Activated naive CD8-positive, alpha-beta T cell treated with anti-CD3 and anti-CD28 coated beads for 36 hours (primary cell): Measurements from ENCODE around the gene BTBD2. TPM values are rescaled to one million over a fixed set of nuclear protein-coding genes. Genes with fewer than 3 reads are reported as not detected.

Experiments
- DNase-seq: peaks from one replicate; pipeline ENCODE4 v3.0.0; 2021
- H3K27ac Mint-ChIP-seq: one replicate; pipeline ENCODE4 v1.8.0; 2022; ENCODE audit warnings: mild to moderate bottlenecking, moderate library complexity, mixed read lengths
- H3K27me3 Mint-ChIP-seq: one replicate; pipeline ENCODE4 v1.8.0; 2022; ENCODE audit warnings: mild to moderate bottlenecking, mixed read lengths
- H3K36me3 Mint-ChIP-seq: one replicate; pipeline ENCODE4 v1.8.0; 2021; ENCODE audit warnings: mild to moderate bottlenecking, mixed read lengths
- H3K4me1 Mint-ChIP-seq: one replicate; pipeline ENCODE4 v1.8.0; 2021; ENCODE audit warnings: mixed read lengths
- H3K4me3 Mint-ChIP-seq: one replicate; pipeline ENCODE4 v1.8.0; 2022; ENCODE audit warnings: mild to moderate bottlenecking, moderate library complexity, mixed read lengths
- H3K9me3 Mint-ChIP-seq: one replicate; pipeline ENCODE4 v1.8.0; 2022; ENCODE audit warnings: mixed read lengths
- total RNA-seq, 2 experiments: library from RNA; stranded (reverse); gene quantifications; one replicate each; pipeline ENCODE4 v1.2.3, GENCODE V29; 2021

Gene BTBD2
- total RNA-seq, result 10 to 100 TPM; 22.1 to 26.2 TPM

DNA sequence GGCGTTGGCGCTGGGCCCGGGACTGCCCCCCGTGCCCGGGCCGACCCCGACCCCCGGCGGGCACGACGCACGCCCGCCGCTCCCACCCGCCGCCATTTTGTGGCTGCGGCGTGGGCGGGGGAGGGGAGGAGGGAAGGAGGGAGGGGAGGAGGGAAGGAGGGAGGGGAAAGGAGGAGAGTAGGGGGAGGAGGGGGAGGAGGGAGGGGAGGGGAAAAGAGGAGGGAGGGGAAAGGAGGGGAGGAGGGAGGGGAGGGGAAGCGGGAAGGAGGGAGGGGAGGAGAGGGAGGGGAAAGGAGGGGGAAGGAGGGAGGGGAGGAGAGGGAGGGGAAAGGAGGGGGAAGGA lies at the start of gene BTBD2:
TSS of gene BTBD2 (minus strand) at position 107 of the 343 bp plus-strand sequence. CDS start at position 96, 11 bp downstream.
- Mint-ChIP-seq H3K27ac (peak within 1 kb of the TSS; percentile 42), H3K9me3 (no peaks in the 10 kb centered on the region), H3K4me3 (peak within 1 kb of the TSS; percentile 76), H3K27me3 (no peaks in the 10 kb centered on the region), H3K36me3 (peaks cover 9% of the 10 kb centered on the region), H3K4me1 (peaks cover 7% of the 10 kb centered on the region)
- DNase-seq, result peak; percentile 45

- H3K9me3 Mint-ChIP-seq, result no peaks in the 10 kb centered on the region
- no peak for DNase-seq
- no peaks in the 10 kb centered on the region for H3K27me3 Mint-ChIP-seq
- no peak overlapping the region for H3K27ac Mint-ChIP-seq
- peaks cover 19% of the 10 kb centered on the region for H3K4me1 Mint-ChIP-seq
- H3K4me3 Mint-ChIP-seq, result no peak overlapping the region
- H3K36me3 Mint-ChIP-seq, result peaks cover 5% of the 10 kb centered on the region
These were observed 49.4 kb upstream of the BTBD2 start for GRCh38 chr19:2064788-2065524.

DNA sequence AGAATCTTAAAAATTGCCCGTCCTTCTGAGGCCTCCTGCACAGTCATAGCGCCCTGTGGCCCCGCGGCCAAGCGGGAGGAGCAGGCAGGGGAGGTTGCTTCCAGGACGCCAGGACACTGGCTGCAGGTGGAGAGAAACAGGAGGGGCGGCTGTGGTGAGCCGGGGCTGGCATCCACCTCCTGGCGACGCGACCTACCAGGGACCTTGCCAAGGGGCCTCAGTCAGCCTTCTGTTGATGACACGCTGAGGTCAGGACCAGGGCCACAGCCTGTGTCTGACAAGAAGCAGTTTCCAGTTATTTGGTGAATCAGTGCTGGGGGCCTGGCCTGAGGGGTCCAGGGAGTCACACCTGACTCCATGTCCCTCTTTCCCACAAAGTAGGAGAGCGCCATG lies 48.9 kb upstream of the BTBD2 start:
- no peak overlapping the region for H3K4me3 Mint-ChIP-seq
- H3K27me3 Mint-ChIP-seq, result no peaks in the 10 kb centered on the region
- DNase-seq, result no peak
- H3K4me1 Mint-ChIP-seq, result peaks cover 19% of the 10 kb centered on the region
- H3K36me3 Mint-ChIP-seq, result no peaks in the 10 kb centered on the region
- H3K9me3 Mint-ChIP-seq, result no peaks in the 10 kb centered on the region
- H3K27ac Mint-ChIP-seq, result no peak overlapping the region

- Mint-ChIP-seq H3K27ac (no peak overlapping the region), H3K27me3 (no peaks in the 10 kb centered on the region), H3K4me3 (no peak overlapping the region), H3K36me3 (no peaks in the 10 kb centered on the region), H3K9me3 (no peaks in the 10 kb centered on the region), H3K4me1 (peaks cover 22% of the 10 kb centered on the region)
- DNase-seq, result no peak
These were observed 48.3 kb upstream of the BTBD2 start for GRCh38 chr19:2063824-2064223.

GRCh38 chr19:2062770-2063169 lies 47.3 kb upstream of the BTBD2 start:
- H3K27me3 Mint-ChIP-seq, result no peaks in the 10 kb centered on the region
- peaks cover 25% of the 10 kb centered on the region for H3K4me1 Mint-ChIP-seq
- peak overlapping the region; percentile 39 for H3K27ac Mint-ChIP-seq
- H3K36me3 Mint-ChIP-seq, result no peaks in the 10 kb centered on the region
- no peak for DNase-seq
- H3K9me3 Mint-ChIP-seq, result no peaks in the 10 kb centered on the region
- H3K4me3 Mint-ChIP-seq, result peak overlapping the region; percentile 88

GRCh38 chr19:2062389-2062729 lies 46.8 kb upstream of the BTBD2 start:
- no peaks in the 10 kb centered on the region for H3K27me3 Mint-ChIP-seq
- H3K36me3 Mint-ChIP-seq, result no peaks in the 10 kb centered on the region
- H3K4me3 Mint-ChIP-seq, result peak overlapping the region; percentile 88
- H3K4me1 Mint-ChIP-seq, result peaks cover 25% of the 10 kb centered on the region
- H3K9me3 Mint-ChIP-seq, result no peaks in the 10 kb centered on the region
- no peak for DNase-seq
- peak overlapping the region; percentile 95 for H3K27ac Mint-ChIP-seq

GRCh38 chr19:2061495-2062388 lies 46.2 kb upstream of the BTBD2 start:
- Mint-ChIP-seq H3K9me3 (no peaks in the 10 kb centered on the region), H3K4me3 (peak overlapping the region; percentile 88), H3K27ac (peak overlapping the region; percentile 95), H3K36me3 (no peaks in the 10 kb centered on the region), H3K27me3 (no peaks in the 10 kb centered on the region), H3K4me1 (peaks cover 30% of the 10 kb centered on the region)
- DNase-seq, result peak; percentile 100

- Mint-ChIP-seq H3K27me3 (no peaks in the 10 kb centered on the region), H3K9me3 (no peaks in the 10 kb centered on the region), H3K27ac (peak overlapping the region; percentile 98), H3K36me3 (no peaks in the 10 kb centered on the region), H3K4me1 (peaks cover 35% of the 10 kb centered on the region), H3K4me3 (peak overlapping the region; percentile 91)
- DNase-seq, result no peak
These were observed 45.5 kb upstream of the BTBD2 start for GRCh38 chr19:2060884-2061494.

DNA sequence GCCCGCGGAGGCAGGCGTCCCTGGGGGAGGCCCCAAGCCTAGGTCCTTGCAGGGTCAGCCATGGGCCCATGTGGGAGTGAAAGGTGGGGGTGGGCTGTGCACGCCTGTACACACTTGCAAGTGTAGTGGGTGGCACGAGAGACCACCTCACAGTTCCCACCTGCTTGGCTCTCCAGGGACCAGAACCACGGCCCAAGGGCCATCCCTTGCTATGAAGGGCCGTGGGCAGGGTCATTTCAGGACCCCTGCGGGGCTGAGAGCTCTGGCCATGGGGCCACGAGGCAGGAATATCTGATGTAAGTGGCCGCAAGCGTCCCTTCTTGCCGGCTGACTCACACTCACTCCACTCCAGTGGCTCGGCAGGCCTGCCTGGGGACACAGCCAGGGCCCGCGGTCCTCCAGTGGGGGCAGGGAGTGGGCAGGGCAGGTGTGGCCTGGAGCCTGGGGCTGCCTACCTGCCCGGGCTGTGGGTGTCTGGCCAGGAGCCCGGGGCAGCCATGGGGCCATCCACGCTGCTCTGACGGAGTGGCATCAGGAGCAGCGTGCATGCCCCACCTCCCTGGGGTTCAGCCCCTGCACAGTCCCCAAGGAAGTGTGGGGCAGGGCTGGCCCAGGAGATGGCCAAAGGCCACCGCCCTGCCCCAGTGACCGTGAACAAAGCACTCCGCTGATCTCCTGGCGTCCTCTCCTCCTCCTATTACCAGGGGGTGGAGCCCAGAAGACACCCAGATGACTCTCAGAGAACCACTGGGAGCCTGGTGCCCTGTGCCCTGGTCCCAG lies 44.1 kb upstream of the BTBD2 start:
- Mint-ChIP-seq H3K36me3 (no peaks in the 10 kb centered on the region), H3K9me3 (no peaks in the 10 kb centered on the region), H3K4me1 (peaks cover 45% of the 10 kb centered on the region)

DNA sequence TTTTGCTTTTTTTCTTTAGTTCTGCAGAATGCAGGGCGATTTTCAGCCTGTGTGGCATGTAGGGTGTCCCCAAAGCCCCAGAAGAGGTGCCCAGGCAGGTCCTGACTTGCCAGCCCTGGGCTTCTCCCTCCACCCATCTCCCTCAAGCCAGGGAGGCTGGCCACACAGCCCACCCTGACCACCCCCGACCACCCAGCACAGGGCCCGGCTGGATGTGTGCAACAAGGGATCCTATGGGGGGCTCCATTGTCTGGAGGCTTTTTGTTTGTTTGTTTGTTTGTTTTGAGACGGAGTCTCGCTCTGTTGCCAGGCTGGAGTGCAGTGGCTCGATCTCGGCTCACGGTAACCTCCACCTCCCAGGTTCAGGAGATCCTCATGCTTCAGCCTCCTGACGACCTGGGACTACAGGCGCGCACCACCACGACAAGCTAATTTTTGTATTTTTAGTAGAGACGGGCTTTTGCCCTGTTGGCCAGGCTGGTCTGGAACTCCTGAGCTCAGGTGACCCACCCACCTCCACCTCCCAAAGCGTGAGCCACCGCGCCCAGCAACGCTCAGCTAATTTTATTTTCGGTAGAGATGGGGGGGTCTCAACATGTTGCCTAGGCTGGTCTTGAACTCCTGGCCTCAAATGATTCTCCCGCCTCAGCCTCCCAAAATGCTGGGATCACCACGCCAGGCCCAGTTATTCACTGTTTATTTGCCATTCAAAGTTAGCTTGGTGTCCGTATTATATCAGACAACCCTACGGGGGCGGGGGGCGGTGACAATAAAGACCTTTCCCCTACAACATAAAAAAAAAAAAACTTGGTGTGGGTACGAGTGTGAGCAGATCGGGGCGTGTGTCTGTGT lies 43.3 kb upstream of the BTBD2 start:
- H3K27me3 Mint-ChIP-seq, result no peaks in the 10 kb centered on the region
- H3K36me3 Mint-ChIP-seq, result no peaks in the 10 kb centered on the region
- H3K4me3 Mint-ChIP-seq, result peak overlapping the region; percentile 29
- peak overlapping the region; percentile 42 for H3K27ac Mint-ChIP-seq
- H3K4me1 Mint-ChIP-seq, result peaks cover 47% of the 10 kb centered on the region
- no peaks in the 10 kb centered on the region for H3K9me3 Mint-ChIP-seq
- no peak for DNase-seq

More for the DNA sequence above, 44.1 kb upstream of the BTBD2 start:
- no peak for DNase-seq
- Mint-ChIP-seq H3K27ac (peak overlapping the region; percentile 98), H3K27me3 (no peaks in the 10 kb centered on the region), H3K4me3 (peak overlapping the region; percentile 91)

DNA sequence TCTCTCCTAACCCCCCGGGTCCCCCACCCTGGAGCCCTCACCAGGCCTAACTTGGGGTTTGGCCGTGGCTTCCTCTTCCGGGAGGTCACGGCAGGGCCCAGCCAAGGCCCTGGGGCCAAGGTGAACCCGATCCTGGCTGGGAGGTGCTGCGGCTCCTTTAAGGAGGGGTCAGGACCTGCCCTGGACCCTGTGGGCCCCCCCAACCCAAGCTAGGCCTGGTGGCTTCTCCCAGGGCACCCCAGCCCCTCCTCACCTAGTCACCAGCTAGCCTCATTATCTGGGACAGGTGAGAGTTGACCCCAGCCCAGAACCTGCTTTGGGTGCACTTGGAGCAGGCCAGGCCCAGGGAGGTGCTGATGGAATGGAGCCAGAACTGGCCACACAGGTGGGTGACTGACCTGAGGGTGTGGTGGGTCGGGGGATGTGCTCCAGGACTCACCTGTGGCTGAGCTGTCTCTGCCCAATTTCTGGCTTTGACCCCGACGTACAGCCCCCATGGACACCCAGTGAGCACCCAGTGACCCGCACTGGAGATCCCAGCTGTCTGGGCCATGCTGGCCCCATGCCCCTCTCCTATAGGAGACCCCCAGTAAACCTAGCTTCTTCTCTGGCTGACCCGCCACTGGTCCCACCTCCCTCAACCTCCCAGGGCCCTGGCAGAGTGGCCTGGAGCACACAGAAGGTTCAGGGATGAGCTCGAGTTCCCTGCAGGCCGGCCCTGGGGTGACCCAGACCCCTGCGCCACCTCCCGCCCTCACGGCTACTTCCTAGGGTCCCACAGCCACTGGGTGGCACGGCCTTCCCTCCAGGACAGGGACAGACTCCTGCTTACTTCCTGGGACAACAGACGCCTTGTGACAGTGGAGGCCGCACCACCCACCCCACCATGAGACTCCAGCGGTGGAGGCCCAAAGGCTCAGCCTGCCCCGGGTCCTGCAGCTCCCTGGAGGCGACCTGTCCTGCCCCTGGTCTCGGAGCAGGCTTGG lies 42.3 kb upstream of the BTBD2 start:
- H3K27me3 Mint-ChIP-seq, result no peaks in the 10 kb centered on the region
- H3K27ac Mint-ChIP-seq, result peak overlapping the region; percentile 56
- H3K4me3 Mint-ChIP-seq, result no peak overlapping the region
- peaks cover 46% of the 10 kb centered on the region for H3K4me1 Mint-ChIP-seq
- no peaks in the 10 kb centered on the region for H3K36me3 Mint-ChIP-seq
- H3K9me3 Mint-ChIP-seq, result no peaks in the 10 kb centered on the region
- DNase-seq, result no peak

DNA sequence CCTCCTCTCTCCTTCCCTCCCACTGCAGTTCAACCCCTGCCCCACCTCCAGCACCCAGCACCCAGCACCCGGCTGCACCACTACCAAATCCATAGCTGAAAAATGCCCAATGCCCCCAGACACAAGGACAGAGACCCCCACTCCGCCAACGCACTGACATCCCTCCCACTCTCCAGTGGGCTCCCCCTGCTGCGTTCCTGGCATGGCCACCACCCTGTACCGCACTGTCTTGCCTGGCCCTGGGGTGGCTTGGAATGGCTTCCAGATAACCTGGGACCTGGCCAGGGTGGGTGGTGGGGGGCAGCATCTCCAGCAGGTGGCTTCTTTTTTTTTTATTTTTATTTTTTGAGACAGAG lies 41.3 kb upstream of the BTBD2 start:
- no peaks in the 10 kb centered on the region for H3K36me3 Mint-ChIP-seq
- peak overlapping the region; percentile 22 for H3K4me3 Mint-ChIP-seq
- H3K9me3 Mint-ChIP-seq, result no peaks in the 10 kb centered on the region
- H3K27ac Mint-ChIP-seq, result peak overlapping the region; percentile 85
- H3K27me3 Mint-ChIP-seq, result no peaks in the 10 kb centered on the region
- DNase-seq, result no peak
- H3K4me1 Mint-ChIP-seq, result peaks cover 45% of the 10 kb centered on the region
